ENCODE measurements around the gene OR2T5.
"Not testable (repeated sequence)": the region's sequence is repeated elsewhere in the genome, so short reads cannot be mapped to it uniquely, and the experiment has no call there.

Gene OR2T5

DNA sequence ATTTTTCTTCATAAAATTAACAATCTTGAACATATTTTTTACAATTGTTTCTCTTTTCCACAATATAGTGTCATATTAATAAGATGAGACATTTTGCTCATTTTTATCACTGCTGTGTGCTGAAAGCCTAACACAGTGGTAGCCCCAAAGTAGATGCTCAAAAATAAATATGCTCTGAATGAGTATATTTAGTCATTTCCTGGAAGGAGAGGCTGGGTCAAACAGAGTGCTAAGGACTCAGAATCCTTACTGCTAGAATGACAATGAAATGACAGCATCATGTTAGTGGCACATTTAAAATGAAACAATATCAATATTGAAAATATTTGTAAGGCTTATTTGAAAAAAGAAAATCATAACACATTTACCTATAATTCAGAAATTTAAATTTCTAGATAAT is 49.1 kb downstream of the OR2T5 start:
- not testable (repeated sequence) for H3K4me3 ChIP-seq (ENCODE audit: low read length); H3K9ac ChIP-seq (ENCODE audit: low read depth, low read length); H3K27me3 ChIP-seq (ENCODE audit: control insufficient read depth, insufficient read depth, low read length); H3K4me2 ChIP-seq (ENCODE audit: low read length); H3K9me3 ChIP-seq (replicated peaks; ENCODE audit: low read length); H3K36me3 ChIP-seq (ENCODE audit: insufficient read depth, low read length); H3K4me1 ChIP-seq (ENCODE audit: control insufficient read depth, insufficient read depth, low read length)

All from skeletal muscle satellite cell (primary cell).